HepG2 (cell line): Measurements from ENCODE around the gene MAN2A1. TPM values are rescaled to one million over a fixed set of nuclear protein-coding genes. Genes with fewer than 3 reads are reported as not detected.

Experiments used
- ATAC-seq: fragments of 200-7000 bp; cut with Tn5 transposase; 3 replicates; pipeline ENCODE4 v1.9.1; 2020; ENCODE audit warnings: mild to moderate bottlenecking, moderate library complexity
- BruUV-seq: library from RNA; stranded (reverse); fragments of 400-500 nt; replicated peaks from 2 replicates; lab custom pipeline; 2021; lab: Mats Ljungman, UMichigan
- CTCF ChIA-PET: fragments of 300-600 bp; formaldehyde crosslinking; extraction: SDS; loops from one replicate; lab custom pipeline; 2021; ENCODE audit warnings: low total read pairs, inconsistent platforms, low intra/inter-chr PET ratio; lab: Yijun Ruan, JAX
- POLR2A ChIA-PET: fragments of 350-600 bp; sonication (Branson Sonifier 250); formaldehyde crosslinking; loops from one replicate; lab custom pipeline; 2020; ENCODE audit warnings: antibody characterized with exemption, inconsistent platforms; lab: Yijun Ruan, JAX
- DNase-seq: peaks from one replicate; pipeline ENCODE4 v3.0.0-alpha.2; 2015; ENCODE audit warnings: low spot score
- FAIRE-seq: peaks from 3 replicates; lab custom pipeline; 2011; peaks lifted over from hg19 to GRCh38; lab: Jason Lieb, UNC
- H2AFZ ChIP-seq: one replicate; pipeline ENCODE4 v1.6.1; 2011; ENCODE audit warnings: low read length, inconsistent platforms
- H3K27ac ChIP-seq: fragments of 300-600 bp; 3 replicates; pipeline ENCODE4 v1.8.0; 2011; ENCODE audit warnings: mixed run types, mild to moderate bottlenecking, mixed read lengths, low read length, inconsistent platforms; ENCODE audit not compliant: insufficient read depth; ENCODE audit errors: extremely low read length
- H3K27me3 ChIP-seq, 2 experiments: fragments of 200-600 bp in 1 of 2; 2 replicates in 1 of 2; 3 replicates in 1 of 2; pipeline versions ENCODE4 v1.6.0 to v1.8.0; 2011; ENCODE audit warnings: low read length in 2 of 2, mild to moderate bottlenecking in 2 of 2, moderate library complexity in 2 of 2, inconsistent platforms in 1 of 2; ENCODE audit not compliant: insufficient read depth in 2 of 2, control insufficient read depth in 1 of 2
- H3K36me3 ChIP-seq, 2 experiments: fragments of 200-600 bp in 1 of 2; replicated peaks in 1 of 2; 2 replicates in 1 of 2; 3 replicates in 1 of 2; pipeline versions ENCODE4 v1.5.1 to v1.8.0; 2011; ENCODE audit warnings: low read length in 2 of 2, inconsistent platforms in 1 of 2; ENCODE audit not compliant: insufficient read depth in 2 of 2, control insufficient read depth in 1 of 2
- H3K4me1 ChIP-seq: 2 replicates; pipeline ENCODE4 v1.5.1; 2012; ENCODE audit warnings: low read length, inconsistent platforms; ENCODE audit not compliant: insufficient read depth
- H3K4me2 ChIP-seq: 2 replicates; pipeline ENCODE4 v1.6.0; 2011; ENCODE audit warnings: low read depth, low read length, inconsistent platforms
- H3K4me3 ChIP-seq, 3 experiments: fragments of 200-600 bp in 1 of 3; sonication (generic), shearing (Covaris generic) in 1 of 3; replicated peaks in 1 of 3; 2 replicates each; pipeline ENCODE4 v1.5.1; 2011 to 2016; ENCODE audit warnings: low read length in 3 of 3, inconsistent platforms in 2 of 3, low read depth in 2 of 3, mild to moderate bottlenecking in 2 of 3, control low read depth in 1 of 3, mixed read lengths in 1 of 3; ENCODE audit not compliant: insufficient read depth in 1 of 3
- H3K79me2 ChIP-seq: one replicate; pipeline ENCODE4 v1.6.1; 2011; ENCODE audit warnings: low read length, inconsistent platforms; ENCODE audit not compliant: insufficient read depth
- H3K9ac ChIP-seq: 2 replicates; pipeline ENCODE4 v1.6.0; 2011; ENCODE audit warnings: mild to moderate bottlenecking, low read depth, low read length, inconsistent platforms; ENCODE audit not compliant: insufficient read depth
- H3K9me3 ChIP-seq: 2 replicates; pipeline ENCODE4 v1.5.1; 2012; ENCODE audit warnings: mild to moderate bottlenecking, low read length
- H4K20me1 ChIP-seq: 2 replicates; pipeline ENCODE4 v1.6.0; 2011; ENCODE audit warnings: inconsistent platforms, mild to moderate bottlenecking, low read length, moderate library complexity; ENCODE audit not compliant: insufficient read depth
- KMT2A ChIP-seq: sonication (generic); formaldehyde crosslinking; IDR thresholded peaks from 2 replicates; pipeline ENCODE4 v1.4.0; 2020; ENCODE audit warnings: missing genetic modification reagents
- SP140L ChIP-seq: sonication (generic); formaldehyde crosslinking; IDR thresholded peaks from 2 replicates; pipeline ENCODE4 v1.4.0; 2020; ENCODE audit warnings: missing genetic modification reagents, borderline replicate concordance
- ZBTB38 ChIP-seq: sonication (generic); formaldehyde crosslinking; IDR thresholded peaks from 2 replicates; pipeline ENCODE4 v1.5.1; 2020; ENCODE audit warnings: mild to moderate bottlenecking, missing genetic modification reagents
- ZHX2 ChIP-seq, 2 experiments: sonication (generic) in 1 of 2; formaldehyde crosslinking in 1 of 2; IDR thresholded peaks; 2 replicates each; pipeline versions ENCODE4 v1.6.1 to v1.9.0; 2014 to 2022; ENCODE audit warnings: antibody characterized with exemption in 1 of 2, borderline replicate concordance in 1 of 2, inconsistent platforms in 1 of 2, low read depth in 1 of 2, missing genetic modification reagents in 1 of 2
- ZNF556 ChIP-seq: sonication (generic); formaldehyde crosslinking; IDR thresholded peaks from 2 replicates; pipeline ENCODE4 v1.4.0; 2020; ENCODE audit warnings: mild to moderate bottlenecking, missing genetic modification reagents, borderline replicate concordance
- ZNF564 ChIP-seq: sonication (generic); formaldehyde crosslinking; IDR thresholded peaks from 2 replicates; pipeline ENCODE4 v1.8.1; 2023; ENCODE audit warnings: mild to moderate bottlenecking, missing genetic modification reagents
- ZNF780A ChIP-seq: sonication (generic); formaldehyde crosslinking; IDR thresholded peaks from 2 replicates; pipeline ENCODE4 v1.8.0; 2022; ENCODE audit warnings: mild to moderate bottlenecking, missing genetic modification reagents, moderate library complexity
- WGBS: methylation state at CpG from one replicate; pipeline ENCODE4 v1.1.6; 2017; ENCODE audit warnings: low lambda C conversion rate; 5-methylcytosine and 5-hydroxymethylcytosine counted together
- in situ Hi-C: cut with HindIII; loops from 2 replicates; pipeline ENCODE4 v1.10.0; 2017; ENCODE audit warnings: low pct_unique_long_range_greater_than_20kb; ENCODE audit not compliant: extremely low pct_ligation_motif_present
- intact Hi-C: fragments of 100-400 bp; cut with micrococcal nuclease; formaldehyde crosslinking; loops from one replicate; pipeline ENCODE4 v1.10.0; 2022; ENCODE audit not compliant: unreplicated experiment
- polyA plus RNA-seq, 8 experiments: library from polyadenylated mRNA; depleted of rRNA in 3 of 8; stranded (reverse) in 7 of 8; unstranded in 1 of 8; fragments of >200 nt; fragmentation: Illumina TruSeq in 4 of 8; extraction: Trizol in 4 of 8; gene quantifications; 2 replicates each; pipeline versions ENCODE4 v1.2.1 to v1.2.3, GENCODE V29; 2011 to 2016; ENCODE audit warnings: low read depth in 4 of 8, missing spikeins in 1 of 8, mixed read lengths in 1 of 8; ENCODE audit not compliant: insufficient read depth in 1 of 8
- total RNA-seq, 5 experiments: library from RNA; depleted of rRNA; stranded (reverse); fragments of >200 nt; fragmentation: Illumina TruSeq; extraction: Trizol; gene quantifications; 2 replicates each; pipeline ENCODE4 v1.2.3, GENCODE V29; 2016; ENCODE audit warnings: low read depth in 1 of 5
- TF ChIP-seq, protein P1 (sequence below), 2 experiments: IDR thresholded peaks; 2 replicates each; pipeline ENCODE4 v1.6.1; 2011 to 2012; ENCODE audit warnings: low read length in 2 of 2, borderline replicate concordance in 1 of 2, low read depth in 1 of 2, mild to moderate bottlenecking in 1 of 2, moderate library complexity in 1 of 2
- TF ChIP-seq, protein P2 (sequence below), 2 experiments: sonication (generic) in 1 of 2; formaldehyde crosslinking in 1 of 2; IDR thresholded peaks; 2 replicates each; pipeline versions ENCODE4 v1.4.0 to v1.6.1; 2018 to 2020; ENCODE audit warnings: missing genetic modification reagents in 2 of 2, borderline replicate concordance in 1 of 2, low read depth in 1 of 2, mild to moderate bottlenecking in 1 of 2, missing biosample characterization in 1 of 2

Gene MAN2A1
- total and polyA plus RNA-seq, 2 of the 13 experiments (the other 11 are each of a cell fraction or from before 2014, with no cell fraction given): 56.2 to 80.5 TPM

DNA sequence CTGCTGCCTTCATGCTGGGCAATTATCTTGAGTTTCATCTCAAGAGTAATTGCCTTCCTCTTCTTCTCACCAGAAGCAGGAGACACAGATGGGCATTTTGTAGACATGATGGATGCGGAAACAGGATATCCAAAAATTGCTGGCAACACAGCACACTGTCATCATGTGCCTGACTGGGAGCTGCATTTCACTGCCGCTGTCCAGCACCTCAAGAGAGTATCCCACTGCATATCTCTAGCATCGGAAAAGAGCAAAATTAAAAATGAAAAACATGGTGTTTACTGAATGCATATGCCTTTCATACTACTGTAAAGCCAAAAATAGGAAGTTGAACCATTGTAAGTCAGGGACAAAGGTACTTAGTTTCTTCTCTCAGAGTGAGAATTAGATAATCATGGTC, 210.7 kb downstream of the MAN2A1 start:
- FAIRE-seq (no peak), ATAC-seq (no peak; the same call in 1 of the 3 replicates), DNase-seq (no peak)
- in situ Hi-C loops: loop anchor here (10.0 kb wide), 1 partner anchor 94 kb away; no protein-coding TSS in a partner anchor
- no peaks in the 10 kb centered on the region; a peak in 1 of 5 replicates for H3K36me3 ChIP-seq
- no peak overlapping the region for H2AFZ ChIP-seq
- WGBS: 97% methylated on average over 3 of the region's 3 CpGs
- no peaks in the 10 kb centered on the region for H4K20me1 ChIP-seq
- no peaks in the 10 kb centered on the region for H3K27me3 ChIP-seq
- H3K79me2 ChIP-seq: no peaks in the 10 kb centered on the region
- H3K9me3 ChIP-seq: no peaks in the 10 kb centered on the region
- peak overlapping the region in 1 of 3 experiments; percentile 62; a peak in 1 of 6 replicates for H3K4me3 ChIP-seq
- peak overlapping the region; percentile 99 for H3K27ac ChIP-seq
- peak overlapping the region; percentile 90 for H3K4me2 ChIP-seq
- BruUV-seq: TSS peak; percentile 94
- ChIA-PET CTCF (no interaction called here), POLR2A (interaction anchor here (0.9 to 1.8 kb wide), 5 partner anchors 37 to 211 kb away, joined by 3 to 14 read pairs (median 6); partner anchors contain the start of gene MAN2A1)
- H3K4me1 ChIP-seq: peaks cover 78% of the 10 kb centered on the region
- intact Hi-C loops: no loop called here
- peak overlapping the region; percentile 71 for H3K9ac ChIP-seq
- no peak for TF ChIP-seq KMT2A (CRISPR knock-in tag)
- TF ChIP-seq ZNF780A (CRISPR knock-in tag): 0 out of 2 replicates have a peak, but pooled peaks have one; percentile 37
- TF ChIP-seq ZHX2 (IDR thresholded peaks at IDR 0.05; ENCODE audit: low read depth): no peak
- no peak for TF ChIP-seq ZHX2 (CRISPR knock-in tag; IDR thresholded peaks at IDR 0.05; ENCODE audit: borderline replicate concordance)
- 0 out of 2 replicates have a peak, but pooled peaks have one; percentile 4 for TF ChIP-seq SP140L (CRISPR knock-in tag)
- TF ChIP-seq ZNF564 (CRISPR knock-in tag): no peak
- peak; percentile 44; the same call in 1 of the 2 replicates for TF ChIP-seq ZBTB38 (CRISPR knock-in tag)
- TF ChIP-seq, protein P1, sequence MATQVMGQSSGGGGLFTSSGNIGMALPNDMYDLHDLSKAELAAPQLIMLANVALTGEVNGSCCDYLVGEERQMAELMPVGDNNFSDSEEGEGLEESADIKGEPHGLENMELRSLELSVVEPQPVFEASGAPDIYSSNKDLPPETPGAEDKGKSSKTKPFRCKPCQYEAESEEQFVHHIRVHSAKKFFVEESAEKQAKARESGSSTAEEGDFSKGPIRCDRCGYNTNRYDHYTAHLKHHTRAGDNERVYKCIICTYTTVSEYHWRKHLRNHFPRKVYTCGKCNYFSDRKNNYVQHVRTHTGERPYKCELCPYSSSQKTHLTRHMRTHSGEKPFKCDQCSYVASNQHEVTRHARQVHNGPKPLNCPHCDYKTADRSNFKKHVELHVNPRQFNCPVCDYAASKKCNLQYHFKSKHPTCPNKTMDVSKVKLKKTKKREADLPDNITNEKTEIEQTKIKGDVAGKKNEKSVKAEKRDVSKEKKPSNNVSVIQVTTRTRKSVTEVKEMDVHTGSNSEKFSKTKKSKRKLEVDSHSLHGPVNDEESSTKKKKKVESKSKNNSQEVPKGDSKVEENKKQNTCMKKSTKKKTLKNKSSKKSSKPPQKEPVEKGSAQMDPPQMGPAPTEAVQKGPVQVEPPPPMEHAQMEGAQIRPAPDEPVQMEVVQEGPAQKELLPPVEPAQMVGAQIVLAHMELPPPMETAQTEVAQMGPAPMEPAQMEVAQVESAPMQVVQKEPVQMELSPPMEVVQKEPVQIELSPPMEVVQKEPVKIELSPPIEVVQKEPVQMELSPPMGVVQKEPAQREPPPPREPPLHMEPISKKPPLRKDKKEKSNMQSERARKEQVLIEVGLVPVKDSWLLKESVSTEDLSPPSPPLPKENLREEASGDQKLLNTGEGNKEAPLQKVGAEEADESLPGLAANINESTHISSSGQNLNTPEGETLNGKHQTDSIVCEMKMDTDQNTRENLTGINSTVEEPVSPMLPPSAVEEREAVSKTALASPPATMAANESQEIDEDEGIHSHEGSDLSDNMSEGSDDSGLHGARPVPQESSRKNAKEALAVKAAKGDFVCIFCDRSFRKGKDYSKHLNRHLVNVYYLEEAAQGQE (IDR thresholded peaks at IDR 0.05; ENCODE audit: borderline replicate concordance in 1 of 2, low read depth in 1 of 2, low read length in 2 of 2): peak; percentile 31 to 89
- 0 out of 2 replicates have a peak, but pooled peaks have one; percentile 3 for TF ChIP-seq ZNF556
- TF ChIP-seq, protein P2, sequence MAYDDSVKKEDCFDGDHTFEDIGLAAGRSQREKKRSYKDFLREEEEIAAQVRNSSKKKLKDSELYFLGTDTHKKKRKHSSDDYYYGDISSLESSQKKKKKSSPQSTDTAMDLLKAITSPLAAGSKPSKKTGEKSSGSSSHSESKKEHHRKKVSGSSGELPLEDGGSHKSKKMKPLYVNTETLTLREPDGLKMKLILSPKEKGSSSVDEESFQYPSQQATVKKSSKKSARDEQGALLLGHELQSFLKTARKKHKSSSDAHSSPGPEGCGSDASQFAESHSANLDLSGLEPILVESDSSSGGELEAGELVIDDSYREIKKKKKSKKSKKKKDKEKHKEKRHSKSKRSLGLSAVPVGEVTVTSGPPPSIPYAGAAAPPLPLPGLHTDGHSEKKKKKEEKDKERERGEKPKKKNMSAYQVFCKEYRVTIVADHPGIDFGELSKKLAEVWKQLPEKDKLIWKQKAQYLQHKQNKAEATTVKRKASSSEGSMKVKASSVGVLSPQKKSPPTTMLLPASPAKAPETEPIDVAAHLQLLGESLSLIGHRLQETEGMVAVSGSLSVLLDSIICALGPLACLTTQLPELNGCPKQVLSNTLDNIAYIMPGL (CRISPR knock-in tag; IDR thresholded peaks at IDR 0.05; ENCODE audit: borderline replicate concordance in 1 of 2, low read depth in 1 of 2): 0 out of 4 replicates have a peak, but pooled peaks of 1 of the 2 experiments have one; percentile 29
